ENCODE results near the gene CHCHD10. TPM values are rescaled to one million over a fixed set of nuclear protein-coding genes. Genes with fewer than 3 reads are reported as not detected.
A peak's percentile ranks its signal among the peaks of the same experiment; 100 is the strongest.

Gene CHCHD10
- polyA plus RNA-seq, 2 donors: 115 to 191 TPM

DNA sequence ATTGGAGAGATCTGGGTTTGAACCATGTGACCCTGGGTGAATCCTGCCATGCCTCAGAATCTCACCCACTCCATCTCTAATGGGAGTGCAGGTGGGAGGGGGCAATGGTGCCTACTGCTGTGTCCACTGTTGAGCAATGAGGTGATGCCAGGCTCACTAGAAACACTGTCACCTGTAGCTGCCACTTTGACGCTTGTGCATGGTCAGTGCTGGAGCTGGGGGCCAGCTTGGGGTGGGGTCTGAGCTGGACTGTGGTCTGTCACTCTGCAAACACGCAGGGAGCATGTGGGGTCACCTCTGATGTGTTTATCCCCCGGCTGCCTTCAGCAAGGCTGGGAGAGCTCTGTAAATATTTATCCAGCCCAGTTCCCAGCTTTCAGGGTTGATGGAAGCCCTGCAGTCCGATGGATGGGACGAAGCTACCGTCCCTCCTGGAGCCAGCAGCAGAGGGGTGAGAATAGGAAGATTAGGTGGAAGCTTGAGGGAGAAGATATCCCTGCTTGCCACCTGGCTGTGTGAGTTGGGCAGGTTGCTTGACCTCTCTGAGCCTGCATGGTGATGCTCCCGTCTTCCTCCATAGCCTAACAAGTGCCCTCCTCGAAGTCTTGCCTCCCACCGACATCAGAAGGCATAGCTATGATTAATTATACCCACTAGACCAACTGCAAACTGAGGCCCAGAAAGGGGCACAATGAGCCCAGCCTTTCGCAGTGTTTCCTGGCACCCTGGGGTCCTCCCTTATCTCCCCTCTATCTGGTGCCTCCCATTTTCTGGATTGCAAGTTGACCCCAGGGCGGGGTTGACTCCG lies 6.5 kb upstream of the CHCHD10 start:
- no peaks in the 10 kb centered on the region for H3K9me3 ChIP-seq (ENCODE audit: control insufficient read depth in 2 of 2, insufficient read depth in 1 of 2, low read depth in 1 of 2, low read length in 1 of 2)
- no peak overlapping the region for H3K27ac ChIP-seq (ENCODE audit: low read depth in 2 of 2, low read length in 1 of 2)
- no peaks in the 10 kb centered on the region for H3K27me3 ChIP-seq (ENCODE audit: control insufficient read depth in 1 of 2, insufficient read depth in 2 of 2, low read length in 2 of 2)
- H3K4me1 ChIP-seq (ENCODE audit: control insufficient read depth in 2 of 2, insufficient read depth in 2 of 2, low read length in 1 of 2): peaks cover 4 to 14% of the 10 kb centered on the region in 2 donors
- no peaks in the 10 kb centered on the region for H3K36me3 ChIP-seq (ENCODE audit: control insufficient read depth in 2 of 2, insufficient read depth in 2 of 2, low read length in 1 of 2)
- 69 to 70% methylated on average over 12 of the region's 12 CpGs for WGBS, 2 donors
- H3K4me3 ChIP-seq (ENCODE audit: low read depth in 1 of 2, low read length in 2 of 2): no peak overlapping the region

DNA sequence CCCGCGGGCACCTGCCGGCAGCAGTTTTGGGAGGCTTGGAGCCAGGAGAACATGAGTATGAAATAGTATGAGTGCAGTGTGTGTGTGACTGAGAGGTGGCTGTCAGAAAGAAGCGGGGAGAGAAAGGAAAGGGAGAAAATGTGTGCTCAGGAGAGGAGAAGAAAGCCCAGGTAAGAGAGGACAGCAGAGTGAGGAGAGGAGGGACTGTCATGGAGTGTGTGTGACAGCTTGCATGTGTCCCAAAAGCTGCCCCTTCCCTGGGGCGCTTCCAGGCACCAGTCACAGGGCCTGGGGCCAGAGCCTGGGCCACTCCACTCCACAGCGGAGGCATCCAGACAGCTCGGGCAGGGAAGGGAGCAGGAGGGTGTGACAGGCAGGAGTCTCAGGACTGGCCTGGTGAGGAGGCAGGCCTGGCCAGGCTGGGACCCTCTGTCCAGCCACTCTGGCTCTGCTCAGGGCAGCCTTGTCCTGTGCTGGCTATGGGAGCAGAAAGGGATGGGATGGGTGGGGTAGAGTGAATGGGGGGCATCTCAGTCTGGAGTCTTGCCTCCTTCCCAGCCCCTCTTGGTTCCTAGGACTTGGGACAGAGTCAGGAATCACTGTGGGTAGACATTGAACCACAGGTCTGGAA lies 5.8 kb upstream of the CHCHD10 start:
- WGBS, 2 donors: 54 to 57% methylated on average over 7 of the region's 7 CpGs
- H3K36me3 ChIP-seq (ENCODE audit: control insufficient read depth in 2 of 2, insufficient read depth in 2 of 2, low read length in 1 of 2): no peaks in the 10 kb centered on the region
- no peaks in the 10 kb centered on the region for H3K27me3 ChIP-seq (ENCODE audit: control insufficient read depth in 1 of 2, insufficient read depth in 2 of 2, low read length in 2 of 2)
- H3K9me3 ChIP-seq (ENCODE audit: control insufficient read depth in 2 of 2, insufficient read depth in 1 of 2, low read depth in 1 of 2, low read length in 1 of 2): no peaks in the 10 kb centered on the region
- H3K4me3 ChIP-seq (ENCODE audit: low read depth in 1 of 2, low read length in 2 of 2): no peak overlapping the region
- no peak overlapping the region for H3K27ac ChIP-seq (ENCODE audit: low read depth in 2 of 2, low read length in 1 of 2)
- H3K4me1 ChIP-seq (ENCODE audit: control insufficient read depth in 2 of 2, insufficient read depth in 2 of 2, low read length in 1 of 2): peaks cover 6 to 14% of the 10 kb centered on the region in 2 donors

GRCh38 chr22:23772649-23773473 lies 5.1 kb upstream of the CHCHD10 start, which contains the start of gene MMP11:
Gene MMP11 (plus strand): TSS chr22:23772849. CDS start chr22:23772871, 22 bp downstream.
- Histone ChIP-seq H3K36me3 (ENCODE audit: control insufficient read depth in 2 of 2, insufficient read depth in 2 of 2, low read length in 1 of 2) (no peaks in the 10 kb centered on the region), H3K4me1 (ENCODE audit: control insufficient read depth in 2 of 2, insufficient read depth in 2 of 2, low read length in 1 of 2) (peaks cover 6 to 14% of the 10 kb centered on the region in 2 donors), H3K4me3 (ENCODE audit: low read depth in 1 of 2, low read length in 2 of 2) (peak within 1 kb of the TSS; percentile 34 to 37), H3K27ac (ENCODE audit: low read depth in 2 of 2, low read length in 1 of 2) (peak within 1 kb of the TSS in 1 of 2 donors; percentile 16), H3K27me3 (ENCODE audit: control insufficient read depth in 1 of 2, insufficient read depth in 2 of 2, low read length in 2 of 2) (no peaks in the 10 kb centered on the region), H3K9me3 (ENCODE audit: control insufficient read depth in 2 of 2, insufficient read depth in 1 of 2, low read depth in 1 of 2, low read length in 1 of 2) (no peaks in the 10 kb centered on the region)
- 4% methylated on average over 68 to 79 of the region's 79 CpGs for WGBS, 2 donors

- 13 to 14% methylated on average over 6 of the region's 6 CpGs for WGBS, 2 donors
- Histone ChIP-seq H3K27ac (ENCODE audit: low read depth in 2 of 2, low read length in 1 of 2) (no peak overlapping the region), H3K4me3 (ENCODE audit: low read depth in 1 of 2, low read length in 2 of 2) (peak overlapping the region; percentile 24 to 34), H3K36me3 (ENCODE audit: control insufficient read depth in 2 of 2, insufficient read depth in 2 of 2, low read length in 1 of 2) (no peaks in the 10 kb centered on the region), H3K9me3 (ENCODE audit: control insufficient read depth in 2 of 2, insufficient read depth in 1 of 2, low read depth in 1 of 2, low read length in 1 of 2) (no peaks in the 10 kb centered on the region), H3K27me3 (ENCODE audit: control insufficient read depth in 1 of 2, insufficient read depth in 2 of 2, low read length in 2 of 2) (no peaks in the 10 kb centered on the region), H3K4me1 (ENCODE audit: control insufficient read depth in 2 of 2, insufficient read depth in 2 of 2, low read length in 1 of 2) (peaks cover 6 to 15% of the 10 kb centered on the region in 2 donors)
These were observed 4.5 kb upstream of the CHCHD10 start for GRCh38 chr22:23772315-23772648.

DNA sequence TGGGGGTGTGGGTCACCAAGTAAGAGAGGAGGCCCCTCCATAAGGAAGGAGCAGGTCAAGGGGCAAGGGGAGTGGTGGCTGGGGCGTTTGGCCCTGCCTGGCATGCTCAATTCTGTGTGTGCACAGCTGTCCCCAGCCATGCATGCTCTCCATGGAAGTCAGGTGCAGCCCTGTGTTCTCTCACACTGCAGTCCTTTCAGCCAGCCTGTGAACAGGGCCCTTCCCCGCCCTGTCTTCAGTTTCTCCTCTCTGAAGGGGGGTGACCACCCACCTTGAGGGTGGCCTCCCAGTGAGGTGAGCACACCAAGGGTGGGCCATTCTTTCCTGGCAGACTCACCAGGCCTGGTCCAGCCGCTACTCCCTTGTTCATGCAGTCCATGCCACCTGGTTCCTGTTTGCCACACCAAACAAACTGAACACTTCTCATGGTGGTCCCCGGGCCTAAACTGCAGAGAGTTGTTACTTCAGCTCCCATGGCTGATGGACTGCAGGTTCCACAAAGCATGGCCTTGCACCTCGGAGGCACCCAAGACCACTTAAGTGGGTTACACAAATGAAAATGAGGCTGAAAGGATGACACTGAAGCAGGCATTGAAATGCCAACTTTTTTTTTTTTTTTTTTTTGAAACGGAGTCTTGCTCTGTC lies 1.7 kb upstream of the CHCHD10 start:
- WGBS, 2 donors: 73 to 75% methylated on average over 6 of the region's 6 CpGs
- Histone ChIP-seq H3K9me3 (ENCODE audit: control insufficient read depth in 2 of 2, insufficient read depth in 1 of 2, low read depth in 1 of 2, low read length in 1 of 2) (no peaks in the 10 kb centered on the region), H3K4me3 (ENCODE audit: low read depth in 1 of 2, low read length in 2 of 2) (no peak overlapping the region), H3K4me1 (ENCODE audit: control insufficient read depth in 2 of 2, insufficient read depth in 2 of 2, low read length in 1 of 2) (peaks cover 6 to 25% of the 10 kb centered on the region in 2 donors), H3K27ac (ENCODE audit: low read depth in 2 of 2, low read length in 1 of 2) (no peak overlapping the region), H3K36me3 (ENCODE audit: control insufficient read depth in 2 of 2, insufficient read depth in 2 of 2, low read length in 1 of 2) (peaks cover 0 to 4% of the 10 kb centered on the region in 2 donors), H3K27me3 (ENCODE audit: control insufficient read depth in 1 of 2, insufficient read depth in 2 of 2, low read length in 2 of 2) (no peaks in the 10 kb centered on the region)

GRCh38 chr22:23767303-23767672 lies 484 bp downstream of the CHCHD10 start:
- peaks cover 3 to 20% of the 10 kb centered on the region in 2 donors for H3K4me1 ChIP-seq (ENCODE audit: control insufficient read depth in 2 of 2, insufficient read depth in 2 of 2, low read length in 1 of 2)
- H3K27ac ChIP-seq (ENCODE audit: low read depth in 2 of 2, low read length in 1 of 2): peak overlapping the region; percentile 68 to 78

GRCh38 chr22:23764899-23765881 lies 2.6 kb downstream of the CHCHD10 start:
- Histone ChIP-seq H3K36me3 (ENCODE audit: control insufficient read depth in 2 of 2, insufficient read depth in 2 of 2, low read length in 1 of 2) (peaks cover 0 to 11% of the 10 kb centered on the region in 2 donors), H3K4me1 (ENCODE audit: control insufficient read depth in 2 of 2, insufficient read depth in 2 of 2, low read length in 1 of 2) (peaks cover 2 to 17% of the 10 kb centered on the region in 2 donors), H3K9me3 (ENCODE audit: control insufficient read depth in 2 of 2, insufficient read depth in 1 of 2, low read depth in 1 of 2, low read length in 1 of 2) (no peaks in the 10 kb centered on the region), H3K27ac (ENCODE audit: low read depth in 2 of 2, low read length in 1 of 2) (no peak overlapping the region), H3K4me3 (ENCODE audit: low read depth in 1 of 2, low read length in 2 of 2) (no peak overlapping the region), H3K27me3 (ENCODE audit: control insufficient read depth in 1 of 2, insufficient read depth in 2 of 2, low read length in 2 of 2) (no peaks in the 10 kb centered on the region)
- WGBS, 2 donors: 89 to 92% methylated on average over 9 of the region's 9 CpGs

More at GRCh38 chr22:23767303-23767672, 484 bp downstream of the CHCHD10 start:
- H3K9me3 ChIP-seq (ENCODE audit: control insufficient read depth in 2 of 2, insufficient read depth in 1 of 2, low read depth in 1 of 2, low read length in 1 of 2): no peaks in the 10 kb centered on the region
- no peaks in the 10 kb centered on the region for H3K27me3 ChIP-seq (ENCODE audit: control insufficient read depth in 1 of 2, insufficient read depth in 2 of 2, low read length in 2 of 2)
- peaks cover 0 to 11% of the 10 kb centered on the region in 2 donors for H3K36me3 ChIP-seq (ENCODE audit: control insufficient read depth in 2 of 2, insufficient read depth in 2 of 2, low read length in 1 of 2)
- peak overlapping the region; percentile 79 to 87 for H3K4me3 ChIP-seq (ENCODE audit: low read depth in 1 of 2, low read length in 2 of 2)
- WGBS, 2 donors: 5% methylated on average over 26 to 27 of the region's 27 CpGs

- WGBS, 2 donors: 61 to 70% methylated on average over 7 of the region's 7 CpGs
- no peaks in the 10 kb centered on the region for H3K9me3 ChIP-seq (ENCODE audit: control insufficient read depth in 2 of 2, insufficient read depth in 1 of 2, low read depth in 1 of 2, low read length in 1 of 2)
- no peak overlapping the region for H3K27ac ChIP-seq (ENCODE audit: low read depth in 2 of 2, low read length in 1 of 2)
- H3K4me1 ChIP-seq (ENCODE audit: control insufficient read depth in 2 of 2, insufficient read depth in 2 of 2, low read length in 1 of 2): peaks cover 0 to 17% of the 10 kb centered on the region in 2 donors
- H3K4me3 ChIP-seq (ENCODE audit: low read depth in 1 of 2, low read length in 2 of 2): no peak overlapping the region
- peaks cover 0 to 11% of the 10 kb centered on the region in 2 donors for H3K36me3 ChIP-seq (ENCODE audit: control insufficient read depth in 2 of 2, insufficient read depth in 2 of 2, low read length in 1 of 2)
- no peaks in the 10 kb centered on the region for H3K27me3 ChIP-seq (ENCODE audit: control insufficient read depth in 1 of 2, insufficient read depth in 2 of 2, low read length in 2 of 2)
These were observed 3.8 kb downstream of the CHCHD10 start for GRCh38 chr22:23763954-23764353.
